A549 (cell line): ENCODE results near the gene CENPM. TPM values are rescaled to one million over a fixed set of nuclear protein-coding genes. Genes with fewer than 3 reads are reported as not detected.

Source experiments
- ATAC-seq, 2 experiments: fragments of 200-7000 bp in 1 of 2; fragments of >200 bp in 1 of 2; cut with Nextera tagmentation in 1 of 2; cut with Tn5 transposase in 1 of 2; 3 replicates each; pipeline versions ENCODE4 v1.8.0 to v1.9.1; 2018 to 2020; ENCODE audit warnings: mild to moderate bottlenecking in 1 of 2, moderate library complexity in 1 of 2
- CTCF ChIA-PET: fragments of 300-600 bp; sonication (Branson Sonifier 250); formaldehyde crosslinking; extraction: SDS; loops from one replicate; lab custom pipeline; 2021; ENCODE audit warnings: antibody characterized with exemption, inconsistent platforms; lab: Yijun Ruan, JAX
- POLR2A ChIA-PET: fragments of 350-600 bp; formaldehyde crosslinking; extraction: SDS; loops from one replicate; lab custom pipeline; 2021; ENCODE audit warnings: antibody characterized with exemption, inconsistent platforms; lab: Yijun Ruan, JAX
- DNase-seq, 2 experiments: peaks; one replicate each; pipeline versions ENCODE4 v3.0.0 to v3.0.0-alpha.2; 2011 to 2016; ENCODE audit warnings: low read depth in 1 of 2, low spot score in 1 of 2
- FAIRE-seq: peaks from 2 replicates; lab custom pipeline; 2011; peaks lifted over from hg19 to GRCh38; lab: Jason Lieb, UNC
- H3K27ac ChIP-seq, 2 experiments: fragments of >200 bp; sonication (Bioruptor Twin); formaldehyde crosslinking; 3 replicates each; pipeline ENCODE4 v1.5.1; 2016 to 2017
- H3K4me1 ChIP-seq: fragments of >200 bp; sonication (Bioruptor Twin); formaldehyde crosslinking; 3 replicates; pipeline ENCODE4 v1.6.1; 2016
- H3K4me2 ChIP-seq: fragments of >200 bp; sonication (Bioruptor Twin); formaldehyde crosslinking; 3 replicates; pipeline ENCODE4 v1.6.1; 2016
- H3K4me3 ChIP-seq: fragments of >200 bp; sonication (Bioruptor Twin); formaldehyde crosslinking; 3 replicates; pipeline ENCODE4 v1.5.1; 2016
- H3K9me3 ChIP-seq: fragments of >200 bp; sonication (Bioruptor Twin); formaldehyde crosslinking; 3 replicates; pipeline ENCODE4 v1.6.1; 2016
- ATOH8 ChIP-seq: fragments of 250-450 bp; sonication (Bioruptor Pico); IDR thresholded peaks from 2 replicates; pipeline ENCODE4 v1.5.0; 2020; ENCODE audit warnings: low read depth, mild to moderate bottlenecking, moderate library complexity
- BCL3 ChIP-seq: fragments of >200 bp; sonication (Bioruptor Twin); formaldehyde crosslinking; IDR thresholded peaks from 3 replicates; pipeline ENCODE4 v1.6.1; 2016
- BHLHE40 ChIP-seq: IDR thresholded peaks from 2 replicates; pipeline ENCODE4 v1.6.1; 2012; ENCODE audit warnings: low read depth, low read length, inconsistent platforms
- CBX8 ChIP-seq: fragments of 200-600 bp; sonication (generic); IDR thresholded peaks from 2 replicates; pipeline ENCODE4 v1.6.1; 2016
- CHD2 ChIP-seq: fragments of 150-350 bp; IDR thresholded peaks from 2 replicates; pipeline ENCODE4 v1.6.1; 2014; ENCODE audit warnings: low read length; ENCODE audit not compliant: partially characterized antibody
- HDAC2 ChIP-seq: fragments of 200-600 bp; sonication (generic); IDR thresholded peaks from 2 replicates; pipeline ENCODE4 v1.6.1; 2016
- HOXB5 ChIP-seq: fragments of 250-450 bp; sonication (Bioruptor Pico); IDR thresholded peaks from 2 replicates; pipeline ENCODE4 v1.5.0; 2020; ENCODE audit warnings: mild to moderate bottlenecking, moderate library complexity
- JUN ChIP-seq, 2 experiments: fragments of >200 bp; sonication (Bioruptor Twin); formaldehyde crosslinking; IDR thresholded peaks; 2 replicates in 1 of 2; 3 replicates in 1 of 2; pipeline ENCODE4 v1.6.1; 2016 to 2017
- KDM5A ChIP-seq: fragments of 200-600 bp; sonication (generic); IDR thresholded peaks from 2 replicates; pipeline ENCODE4 v1.6.1; 2016; ENCODE audit warnings: antibody characterized with exemption, mild to moderate bottlenecking
- MAFK ChIP-seq: fragments of 450-650 bp; IDR thresholded peaks from 2 replicates; pipeline ENCODE4 v1.6.1; 2014; ENCODE audit not compliant: partially characterized antibody
- NFE2L2 ChIP-seq: fragments of 150-350 bp; conservative IDR thresholded peaks from 2 replicates; pipeline ENCODE4 v1.6.1; 2014; ENCODE audit warnings: low read length
- PBX3 ChIP-seq: IDR thresholded peaks from 2 replicates; pipeline ENCODE4 v1.6.1; 2012
- PHF8 ChIP-seq: fragments of 200-600 bp; sonication (generic); IDR thresholded peaks from 2 replicates; pipeline ENCODE4 v1.6.1; 2016; ENCODE audit warnings: low read depth, mild to moderate bottlenecking, antibody characterized with exemption, moderate library complexity, borderline replicate concordance
- POLR2A ChIP-seq: IDR thresholded peaks from 2 replicates; pipeline ENCODE4 v1.6.1; 2012; ENCODE audit warnings: mild to moderate bottlenecking, low read length
- POLR2AphosphoS2 ChIP-seq: conservative IDR thresholded peaks from 2 replicates; pipeline ENCODE4 v1.6.1; 2012; ENCODE audit warnings: low read length, improper control_type of control experiment, inconsistent platforms
- RARB ChIP-seq: fragments of 250-450 bp; sonication (Bioruptor Pico); IDR thresholded peaks from 2 replicates; pipeline ENCODE4 v1.8.0; 2021; ENCODE audit warnings: mild to moderate bottlenecking, moderate library complexity
- RCOR1 ChIP-seq: fragments of 150-350 bp; IDR thresholded peaks from 2 replicates; pipeline ENCODE4 v1.6.1; 2014; ENCODE audit warnings: antibody characterized with exemption, low read length, low read depth
- REST ChIP-seq: fragments of 200-600 bp; sonication (generic); IDR thresholded peaks from 2 replicates; pipeline ENCODE4 v1.6.1; 2016; ENCODE audit warnings: antibody characterized with exemption, mild to moderate bottlenecking, moderate library complexity
- SMC3 ChIP-seq: fragments of >200 bp; sonication (Bioruptor Twin); formaldehyde crosslinking; IDR thresholded peaks from 3 replicates; pipeline ENCODE4 v1.6.1; 2018; ENCODE audit warnings: inconsistent platforms
- SREBF2 ChIP-seq: fragments of 450-650 bp; IDR thresholded peaks from 2 replicates; pipeline ENCODE4 v1.6.1; 2014; ENCODE audit warnings: mild to moderate bottlenecking, moderate library complexity
- TFCP2L1 ChIP-seq: fragments of 250-450 bp; sonication (Bioruptor Pico); IDR thresholded peaks from 2 replicates; pipeline ENCODE4 v1.5.0; 2021; ENCODE audit warnings: mild to moderate bottlenecking
- TP53 ChIP-seq: fragments of 250-450 bp; sonication (Bioruptor Pico); IDR thresholded peaks from 2 replicates; pipeline ENCODE4 v1.5.0; 2021; ENCODE audit warnings: mild to moderate bottlenecking, moderate library complexity
- USF2 ChIP-seq: fragments of 450-650 bp; IDR thresholded peaks from 2 replicates; pipeline ENCODE4 v1.6.1; 2014; ENCODE audit warnings: antibody characterized with exemption
- WGBS: methylation state at CpG from one replicate; pipeline ENCODE4 v1.1.6; 2017; ENCODE audit errors: missing lambda C conversion rate; 5-methylcytosine and 5-hydroxymethylcytosine counted together
- polyA plus RNA-seq, 4 experiments: library from polyadenylated mRNA; depleted of rRNA in 3 of 4; stranded (reverse); fragments of >200 nt; fragmentation: RNase III in 1 of 4; extraction: RNeasy Plus Mini Kit Qiagen cat#74134 plus additional on column Dnase treatment in 1 of 4; gene quantifications; 2 replicates in 3 of 4; 3 replicates in 1 of 4; pipeline ENCODE4 v1.2.3, GENCODE V29; 2011 to 2017

Gene CENPM
- polyA plus RNA-seq, 2 of the 4 experiments (the other 2 are of a cell fraction), result 22.3 to 40.1 TPM

GRCh38 chr22:41917375-41917902, 29.5 kb downstream of the CENPM start:
- POLR2A ChIA-PET, result no interaction called here
- 100% methylated on average over 4 of the region's 11 CpGs for WGBS
- CTCF ChIA-PET, result interaction anchor here (2.7 kb wide), 1 partner anchor 9 kb away, joined by 15 read pairs; the partner anchor contains the start of gene TNFRSF13C
- H3K4me1 ChIP-seq, result peaks cover 4% of the 10 kb centered on the region; the same call in 2 of the 3 replicates
- DNase-seq (no peak), FAIRE-seq (no peak), ATAC-seq (no peak; a peak in 1 of 6 replicates)
- TF ChIP-seq TFCP2L1 (CRISPR knock-in tag) (no peak), HDAC2 (no peak), MAFK (no peak), POLR2A (no peak), HOXB5 (CRISPR knock-in tag) (no peak), KDM5A (no peak), POLR2AphosphoS2 (no peak), NFE2L2 (no peak), TP53 (CRISPR knock-in tag) (no peak), SMC3 (no peak), RARB (no peak), JUN (IDR thresholded peaks at IDR 0.05) (no peak), SREBF2 (no peak), BCL3 (no peak), BHLHE40 (no peak), ATOH8 (CRISPR knock-in tag) (no peak), USF2 (no peak), PHF8 (no peak), REST (no peak), CHD2 (no peak)
- H3K9me3 ChIP-seq, result no peaks in the 10 kb centered on the region
- H3K27ac ChIP-seq, result no peak overlapping the region
- no peak overlapping the region for H3K4me2 ChIP-seq
- H3K4me3 ChIP-seq, result no peak overlapping the region

- H3K27ac ChIP-seq, result no peak overlapping the region
- TF ChIP-seq RCOR1 (no peak), KDM5A (no peak), PBX3 (no peak), HDAC2 (no peak), CBX8 (no peak)
- WGBS, result 68% methylated on average over 8 of the region's 10 CpGs
- DNase-seq (no peak), ATAC-seq (no peak), FAIRE-seq (no peak)
- H3K4me1 ChIP-seq, result peaks cover 4% of the 10 kb centered on the region; the same call in 2 of the 3 replicates
- CTCF ChIA-PET, result interaction anchor here (2.7 kb wide), 1 partner anchor 10 kb away, joined by 15 read pairs; the partner anchor contains the start of gene TNFRSF13C
- H3K4me3 ChIP-seq, result no peak overlapping the region
- POLR2A ChIA-PET, result interaction anchor here (0.7 kb wide), 1 partner anchor 24 kb away, joined by 3 read pairs; no protein-coding TSS in a partner anchor
- H3K9me3 ChIP-seq, result no peaks in the 10 kb centered on the region
- H3K4me2 ChIP-seq, result no peak overlapping the region
Observed at GRCh38 chr22:41916745-41917358, 30.1 kb downstream of the CENPM start.
